Osteocyte (in vitro differentiated cells): ENCODE data around the gene CCDC116. TPM values are rescaled to one million over a fixed set of nuclear protein-coding genes. Genes with fewer than 3 reads are reported as not detected.
A peak's percentile ranks its signal among the peaks of the same experiment; 100 is the strongest.

Experiments
- DNase-seq: peaks from one replicate; pipeline ENCODE4 v3.0.0; 2021; ENCODE audit warnings: mixed read lengths; ENCODE audit not compliant: unreplicated experiment; ENCODE audit errors: extremely low spot score
- H3K27ac Mint-ChIP-seq: one replicate; pipeline ENCODE4 v1.8.0; 2021; ENCODE audit warnings: mild to moderate bottlenecking, mixed read lengths; ENCODE audit not compliant: unreplicated experiment
- H3K27me3 Mint-ChIP-seq: one replicate; pipeline ENCODE4 v1.8.0; 2021; ENCODE audit warnings: mixed read lengths; ENCODE audit not compliant: unreplicated experiment
- H3K36me3 Mint-ChIP-seq: one replicate; pipeline ENCODE4 v1.8.0; 2021; ENCODE audit warnings: mixed read lengths; ENCODE audit not compliant: unreplicated experiment
- H3K4me1 Mint-ChIP-seq: one replicate; pipeline ENCODE4 v1.8.0; 2021; ENCODE audit warnings: mixed read lengths; ENCODE audit not compliant: unreplicated experiment
- H3K4me3 Mint-ChIP-seq: one replicate; pipeline ENCODE4 v1.8.0; 2021; ENCODE audit warnings: mild to moderate bottlenecking, moderate library complexity, mixed read lengths; ENCODE audit not compliant: unreplicated experiment
- H3K9me3 Mint-ChIP-seq: one replicate; pipeline ENCODE4 v1.8.0; 2021; ENCODE audit warnings: mixed read lengths; ENCODE audit not compliant: unreplicated experiment
- CTCF ChIP-seq: fragments of 200-600 bp; sonication (generic); IDR thresholded peaks from 2 replicates; pipeline ENCODE4 v1.5.0; 2021; ENCODE audit warnings: antibody characterized with exemption, mild to moderate bottlenecking, moderate library complexity
- total RNA-seq: library from RNA; stranded (reverse); gene quantifications from 2 replicates; pipeline ENCODE4 v1.2.1, GENCODE V29; 2021

The CCDC116 gene
- total RNA-seq, 1 donor from 2014 or later, result 0.59 TPM

GRCh38 chr22:21657360-21658032 lies 24.9 kb downstream of the CCDC116 start:
- no peak for TF ChIP-seq CTCF
- Mint-ChIP-seq H3K36me3 (no peaks in the 10 kb centered on the region), H3K4me3 (peak overlapping the region; percentile 76), H3K9me3 (no peaks in the 10 kb centered on the region), H3K4me1 (peaks cover 10% of the 10 kb centered on the region), H3K27me3 (no peaks in the 10 kb centered on the region), H3K27ac (no peak overlapping the region)
- DNase-seq, result no peak

- H3K27me3 Mint-ChIP-seq, result no peaks in the 10 kb centered on the region
- no peak overlapping the region for H3K4me3 Mint-ChIP-seq
- H3K9me3 Mint-ChIP-seq, result no peaks in the 10 kb centered on the region
- no peak for TF ChIP-seq CTCF
- no peak for DNase-seq
- no peaks in the 10 kb centered on the region for H3K36me3 Mint-ChIP-seq
- H3K4me1 Mint-ChIP-seq, result peaks cover 11% of the 10 kb centered on the region
- no peak overlapping the region for H3K27ac Mint-ChIP-seq
Observed at GRCh38 chr22:21659864-21660525, 27.4 kb downstream of the CCDC116 start.

GRCh38 chr22:21660904-21661303 lies 28.3 kb downstream of the CCDC116 start:
- TF ChIP-seq CTCF, result no peak
- no peak overlapping the region for H3K27ac Mint-ChIP-seq
- H3K9me3 Mint-ChIP-seq, result no peaks in the 10 kb centered on the region
- no peaks in the 10 kb centered on the region for H3K36me3 Mint-ChIP-seq
- H3K4me1 Mint-ChIP-seq, result peaks cover 13% of the 10 kb centered on the region
- no peak for DNase-seq
- H3K4me3 Mint-ChIP-seq, result no peak overlapping the region
- no peaks in the 10 kb centered on the region for H3K27me3 Mint-ChIP-seq

- no peak for DNase-seq
- TF ChIP-seq CTCF, result no peak
- no peak overlapping the region for H3K4me3 Mint-ChIP-seq
- no peaks in the 10 kb centered on the region for H3K9me3 Mint-ChIP-seq
- peaks cover 10% of the 10 kb centered on the region for H3K4me1 Mint-ChIP-seq
- H3K36me3 Mint-ChIP-seq, result no peaks in the 10 kb centered on the region
- no peaks in the 10 kb centered on the region for H3K27me3 Mint-ChIP-seq
- no peak overlapping the region for H3K27ac Mint-ChIP-seq
Observed at GRCh38 chr22:21661991-21662390, 29.4 kb downstream of the CCDC116 start.

GRCh38 chr22:21663738-21664137 lies 31.2 kb downstream of the CCDC116 start:
- Mint-ChIP-seq H3K27ac (no peak overlapping the region), H3K4me1 (peaks cover 14% of the 10 kb centered on the region), H3K36me3 (no peaks in the 10 kb centered on the region), H3K9me3 (no peaks in the 10 kb centered on the region), H3K27me3 (no peaks in the 10 kb centered on the region), H3K4me3 (peak overlapping the region; percentile 36)
- TF ChIP-seq CTCF, result no peak
- no peak for DNase-seq
